ENCODE measurements around the gene DACH1. TPM values are rescaled to one million over a fixed set of nuclear protein-coding genes. Genes with fewer than 3 reads are reported as not detected.

Gene DACH1
- total RNA-seq, 1 experiment from 2014 or later = not detected

DNA sequence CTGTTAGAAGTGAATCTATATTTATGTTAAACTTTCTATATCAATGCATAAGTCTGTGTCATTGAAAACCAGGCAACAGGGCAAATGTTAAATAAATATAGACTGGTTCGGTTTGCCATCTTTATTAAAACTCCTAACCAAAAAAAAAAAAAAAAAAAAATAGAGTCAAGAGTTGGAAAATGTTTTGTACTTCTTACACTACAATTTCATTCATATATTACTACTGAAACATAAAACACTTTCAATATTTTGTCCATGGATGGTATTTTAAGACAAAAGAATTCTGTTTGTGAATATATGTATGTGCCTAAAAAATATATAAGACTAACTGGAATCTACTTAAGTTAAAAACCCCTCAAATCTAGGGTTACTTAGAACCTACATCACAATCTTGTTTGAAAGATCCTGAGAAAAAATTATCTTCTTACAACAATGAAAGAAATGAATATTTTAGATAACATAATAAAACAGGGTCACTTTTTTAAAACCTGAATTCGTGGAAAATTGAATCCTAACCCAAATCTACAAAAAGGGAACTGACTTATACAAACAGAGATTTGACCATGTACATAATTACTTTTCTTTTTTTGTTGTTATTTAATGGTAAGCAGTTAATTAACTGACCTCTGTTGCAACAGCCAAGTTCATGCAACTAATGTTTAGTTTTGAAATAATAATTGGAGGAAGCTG is 5.1 kb downstream of the DACH1 start:
- ChIA-PET CTCF (no interaction called here), RAD21 (ENCODE audit: low non-redundant PET in 1 of 2, low total read pairs in 2 of 2, uncharacterized antibody in 2 of 2, unreplicated experiment in 2 of 2) (no interaction called here), POLR2A (no interaction called here)
- Histone ChIP-seq H3K27me3 (ENCODE audit: insufficient read depth, low read length) (no peaks in the 10 kb centered on the region), H4K20me1 (ENCODE audit: insufficient read depth) (no peaks in the 10 kb centered on the region), H3K4me1 (ENCODE audit: control insufficient read depth in 1 of 2, insufficient read depth in 2 of 2, low read length in 2 of 2) (no peaks in the 10 kb centered on the region), H3K4me3 (replicated peaks in 1 of 2; ENCODE audit: low read depth in 1 of 2, low read length in 2 of 2) (no peak overlapping the region), H3K9me3 (ENCODE audit: control insufficient read depth in 1 of 2, insufficient read depth in 1 of 2, low read depth in 1 of 2, low read length in 2 of 2) (no peaks in the 10 kb centered on the region), H3K79me2 (ENCODE audit: insufficient read depth, low read length) (no peaks in the 10 kb centered on the region), H3K4me2 (ENCODE audit: low read length) (no peak overlapping the region), H3K36me3 (ENCODE audit: control insufficient read depth in 1 of 2, insufficient read depth in 2 of 2, low read length in 2 of 2) (no peaks in the 10 kb centered on the region), H2AFZ (ENCODE audit: low read depth, low read length, poor library complexity, severe bottlenecking) (no peak overlapping the region), H3K9ac (ENCODE audit: low read length) (no peak overlapping the region), H3K9me2 (ENCODE audit: insufficient read depth) (no peaks in the 10 kb centered on the region), H3K27ac (ENCODE audit: low read depth, low read length) (no peak overlapping the region)
- intact Hi-C loops (cut with micrococcal nuclease) = no loop called here
- TF ChIP-seq SP1 (IDR thresholded peaks at IDR 0.05; ENCODE audit: low read depth) (no peak), ZFX (IDR thresholded peaks at IDR 0.05) (no peak), RAD21 (IDR thresholded peaks at IDR 0.05; ENCODE audit: low read depth) (no peak), CBX3 (IDR thresholded peaks at IDR 0.05; ENCODE audit: low read depth) (no peak), EZH2phosphoT487 (IDR thresholded peaks at IDR 0.05; ENCODE audit: borderline replicate concordance) (no peak), ZNF274 (IDR thresholded peaks at IDR 0.05; ENCODE audit: low read depth, low read length) (no peak), SIN3A (IDR thresholded peaks at IDR 0.05; ENCODE audit: low read depth) (no peak), POLR2A (IDR thresholded peaks at IDR 0.05; ENCODE audit: borderline replicate concordance, extremely low read depth, insufficient read depth, insufficient read length) (no peak), FOSL1 (IDR thresholded peaks at IDR 0.05; ENCODE audit: low read depth) (no peak), YY1 (IDR thresholded peaks at IDR 0.05; ENCODE audit: extremely low read depth, insufficient replicate concordance, low read depth, low read length) (no peak)
- TF ChIP-seq, protein P1, sequence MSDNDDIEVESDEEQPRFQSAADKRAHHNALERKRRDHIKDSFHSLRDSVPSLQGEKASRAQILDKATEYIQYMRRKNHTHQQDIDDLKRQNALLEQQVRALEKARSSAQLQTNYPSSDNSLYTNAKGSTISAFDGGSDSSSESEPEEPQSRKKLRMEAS (IDR thresholded peaks at IDR 0.05) = no peak
- TF ChIP-seq, protein P2, sequence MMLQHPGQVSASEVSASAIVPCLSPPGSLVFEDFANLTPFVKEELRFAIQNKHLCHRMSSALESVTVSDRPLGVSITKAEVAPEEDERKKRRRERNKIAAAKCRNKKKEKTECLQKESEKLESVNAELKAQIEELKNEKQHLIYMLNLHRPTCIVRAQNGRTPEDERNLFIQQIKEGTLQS (IDR thresholded peaks at IDR 0.05) = no peak
- TF ChIP-seq, protein P3, sequence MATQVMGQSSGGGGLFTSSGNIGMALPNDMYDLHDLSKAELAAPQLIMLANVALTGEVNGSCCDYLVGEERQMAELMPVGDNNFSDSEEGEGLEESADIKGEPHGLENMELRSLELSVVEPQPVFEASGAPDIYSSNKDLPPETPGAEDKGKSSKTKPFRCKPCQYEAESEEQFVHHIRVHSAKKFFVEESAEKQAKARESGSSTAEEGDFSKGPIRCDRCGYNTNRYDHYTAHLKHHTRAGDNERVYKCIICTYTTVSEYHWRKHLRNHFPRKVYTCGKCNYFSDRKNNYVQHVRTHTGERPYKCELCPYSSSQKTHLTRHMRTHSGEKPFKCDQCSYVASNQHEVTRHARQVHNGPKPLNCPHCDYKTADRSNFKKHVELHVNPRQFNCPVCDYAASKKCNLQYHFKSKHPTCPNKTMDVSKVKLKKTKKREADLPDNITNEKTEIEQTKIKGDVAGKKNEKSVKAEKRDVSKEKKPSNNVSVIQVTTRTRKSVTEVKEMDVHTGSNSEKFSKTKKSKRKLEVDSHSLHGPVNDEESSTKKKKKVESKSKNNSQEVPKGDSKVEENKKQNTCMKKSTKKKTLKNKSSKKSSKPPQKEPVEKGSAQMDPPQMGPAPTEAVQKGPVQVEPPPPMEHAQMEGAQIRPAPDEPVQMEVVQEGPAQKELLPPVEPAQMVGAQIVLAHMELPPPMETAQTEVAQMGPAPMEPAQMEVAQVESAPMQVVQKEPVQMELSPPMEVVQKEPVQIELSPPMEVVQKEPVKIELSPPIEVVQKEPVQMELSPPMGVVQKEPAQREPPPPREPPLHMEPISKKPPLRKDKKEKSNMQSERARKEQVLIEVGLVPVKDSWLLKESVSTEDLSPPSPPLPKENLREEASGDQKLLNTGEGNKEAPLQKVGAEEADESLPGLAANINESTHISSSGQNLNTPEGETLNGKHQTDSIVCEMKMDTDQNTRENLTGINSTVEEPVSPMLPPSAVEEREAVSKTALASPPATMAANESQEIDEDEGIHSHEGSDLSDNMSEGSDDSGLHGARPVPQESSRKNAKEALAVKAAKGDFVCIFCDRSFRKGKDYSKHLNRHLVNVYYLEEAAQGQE (IDR thresholded peaks at IDR 0.05; ENCODE audit: low read depth) = no peak
- TF ChIP-seq, protein P4, sequence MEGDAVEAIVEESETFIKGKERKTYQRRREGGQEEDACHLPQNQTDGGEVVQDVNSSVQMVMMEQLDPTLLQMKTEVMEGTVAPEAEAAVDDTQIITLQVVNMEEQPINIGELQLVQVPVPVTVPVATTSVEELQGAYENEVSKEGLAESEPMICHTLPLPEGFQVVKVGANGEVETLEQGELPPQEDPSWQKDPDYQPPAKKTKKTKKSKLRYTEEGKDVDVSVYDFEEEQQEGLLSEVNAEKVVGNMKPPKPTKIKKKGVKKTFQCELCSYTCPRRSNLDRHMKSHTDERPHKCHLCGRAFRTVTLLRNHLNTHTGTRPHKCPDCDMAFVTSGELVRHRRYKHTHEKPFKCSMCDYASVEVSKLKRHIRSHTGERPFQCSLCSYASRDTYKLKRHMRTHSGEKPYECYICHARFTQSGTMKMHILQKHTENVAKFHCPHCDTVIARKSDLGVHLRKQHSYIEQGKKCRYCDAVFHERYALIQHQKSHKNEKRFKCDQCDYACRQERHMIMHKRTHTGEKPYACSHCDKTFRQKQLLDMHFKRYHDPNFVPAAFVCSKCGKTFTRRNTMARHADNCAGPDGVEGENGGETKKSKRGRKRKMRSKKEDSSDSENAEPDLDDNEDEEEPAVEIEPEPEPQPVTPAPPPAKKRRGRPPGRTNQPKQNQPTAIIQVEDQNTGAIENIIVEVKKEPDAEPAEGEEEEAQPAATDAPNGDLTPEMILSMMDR (IDR thresholded peaks at IDR 0.05 in 2 of 3, conservative IDR thresholded peaks at IDR 0.05 in 1 of 3; ENCODE audit: borderline replicate concordance in 1 of 3, insufficient read depth in 1 of 3, low read depth in 2 of 3, low read length in 2 of 3) = no peak
- no peak for DNase-seq (ENCODE audit: low read depth, low spot score)
- no TSS peak for BruUV-seq (replicated peaks)
- ATAC-seq = no peak

Measured in HCT116 (cell line).